22Rv1 (cell line): ENCODE results near the gene MIS12.

Experiments
- ZFX ChIP-seq: fragments of 450-650 bp; IDR thresholded peaks from 2 replicates; pipeline ENCODE4 v1.6.1; 2017; ENCODE audit warnings: antibody characterized with exemption, borderline replicate concordance
- TF ChIP-seq, protein P1 (sequence below): fragments of 450-650 bp; IDR thresholded peaks from 2 replicates; pipeline ENCODE4 v1.5.1; 2017; ENCODE audit warnings: mild to moderate bottlenecking

DNA sequence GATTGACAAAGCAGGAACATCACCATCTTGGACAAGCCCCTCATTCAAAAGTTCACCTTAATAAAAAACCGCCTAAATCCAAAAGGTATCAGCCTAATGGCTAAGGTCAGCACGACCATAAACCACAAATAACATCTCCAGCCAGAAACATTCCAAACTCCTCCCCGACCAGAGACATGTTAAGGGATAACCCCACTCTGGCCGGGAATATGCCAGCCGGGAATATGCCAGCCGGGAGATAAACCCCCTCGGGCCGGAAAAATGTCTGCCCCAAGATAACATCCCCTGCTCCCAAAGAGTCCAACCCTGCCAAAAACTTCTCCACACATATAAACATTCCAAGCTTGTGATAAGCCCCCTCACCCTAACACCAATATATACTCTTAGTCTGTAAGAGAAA is 18.9 kb upstream of the MIS12 start:
- TF ChIP-seq, protein P1, sequence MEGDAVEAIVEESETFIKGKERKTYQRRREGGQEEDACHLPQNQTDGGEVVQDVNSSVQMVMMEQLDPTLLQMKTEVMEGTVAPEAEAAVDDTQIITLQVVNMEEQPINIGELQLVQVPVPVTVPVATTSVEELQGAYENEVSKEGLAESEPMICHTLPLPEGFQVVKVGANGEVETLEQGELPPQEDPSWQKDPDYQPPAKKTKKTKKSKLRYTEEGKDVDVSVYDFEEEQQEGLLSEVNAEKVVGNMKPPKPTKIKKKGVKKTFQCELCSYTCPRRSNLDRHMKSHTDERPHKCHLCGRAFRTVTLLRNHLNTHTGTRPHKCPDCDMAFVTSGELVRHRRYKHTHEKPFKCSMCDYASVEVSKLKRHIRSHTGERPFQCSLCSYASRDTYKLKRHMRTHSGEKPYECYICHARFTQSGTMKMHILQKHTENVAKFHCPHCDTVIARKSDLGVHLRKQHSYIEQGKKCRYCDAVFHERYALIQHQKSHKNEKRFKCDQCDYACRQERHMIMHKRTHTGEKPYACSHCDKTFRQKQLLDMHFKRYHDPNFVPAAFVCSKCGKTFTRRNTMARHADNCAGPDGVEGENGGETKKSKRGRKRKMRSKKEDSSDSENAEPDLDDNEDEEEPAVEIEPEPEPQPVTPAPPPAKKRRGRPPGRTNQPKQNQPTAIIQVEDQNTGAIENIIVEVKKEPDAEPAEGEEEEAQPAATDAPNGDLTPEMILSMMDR = no peak
- TF ChIP-seq ZFX = no peak
